ENCODE data around the gene ITFG1. TPM values are rescaled to one million over a fixed set of nuclear protein-coding genes. Genes with fewer than 3 reads are reported as not detected.

ITFG1 gene
- total and polyA plus RNA-seq, 3 donors from 2014 or later, result 94.7 to 130 (median 121) TPM

GRCh38 chr16:47236716-47237115, 224.1 kb downstream of the ITFG1 start:
- Histone ChIP-seq H3K36me3 (ENCODE audit: low read depth, missing control alignments) (no peaks in the 10 kb centered on the region), H3K27me3 (no peaks in the 10 kb centered on the region), H3K27ac (no peak overlapping the region), H3K4me3 (no peak overlapping the region), H3K9me3 (no peaks in the 10 kb centered on the region), H3K4me1 (no peaks in the 10 kb centered on the region)
- WGBS, 2 donors, result 81 to 88% methylated on average over 6 of the region's 6 CpGs
- TF ChIP-seq CTCF (IDR thresholded peaks at IDR 0.05) (no peak), POLR2A (IDR thresholded peaks at IDR 0.05) (no peak)
- intact Hi-C loops (cut with DNase I; ENCODE audit: low total_unique reads), result no loop called here
- DNase-seq, result no peak

GRCh38 chr16:47230296-47230695, 230.6 kb downstream of the ITFG1 start:
- Histone ChIP-seq H3K27ac (no peak overlapping the region), H3K4me3 (no peak overlapping the region), H3K9me3 (no peaks in the 10 kb centered on the region), H3K36me3 (ENCODE audit: low read depth, missing control alignments) (no peaks in the 10 kb centered on the region), H3K27me3 (no peaks in the 10 kb centered on the region), H3K4me1 (no peaks in the 10 kb centered on the region)
- no peak for DNase-seq
- intact Hi-C loops (cut with DNase I; ENCODE audit: low total_unique reads), result no loop called here
- 57 to 60% methylated on average over 6 of the region's 6 CpGs for WGBS, 2 donors
- TF ChIP-seq CTCF (IDR thresholded peaks at IDR 0.05) (no peak), POLR2A (IDR thresholded peaks at IDR 0.05) (no peak)

DNA sequence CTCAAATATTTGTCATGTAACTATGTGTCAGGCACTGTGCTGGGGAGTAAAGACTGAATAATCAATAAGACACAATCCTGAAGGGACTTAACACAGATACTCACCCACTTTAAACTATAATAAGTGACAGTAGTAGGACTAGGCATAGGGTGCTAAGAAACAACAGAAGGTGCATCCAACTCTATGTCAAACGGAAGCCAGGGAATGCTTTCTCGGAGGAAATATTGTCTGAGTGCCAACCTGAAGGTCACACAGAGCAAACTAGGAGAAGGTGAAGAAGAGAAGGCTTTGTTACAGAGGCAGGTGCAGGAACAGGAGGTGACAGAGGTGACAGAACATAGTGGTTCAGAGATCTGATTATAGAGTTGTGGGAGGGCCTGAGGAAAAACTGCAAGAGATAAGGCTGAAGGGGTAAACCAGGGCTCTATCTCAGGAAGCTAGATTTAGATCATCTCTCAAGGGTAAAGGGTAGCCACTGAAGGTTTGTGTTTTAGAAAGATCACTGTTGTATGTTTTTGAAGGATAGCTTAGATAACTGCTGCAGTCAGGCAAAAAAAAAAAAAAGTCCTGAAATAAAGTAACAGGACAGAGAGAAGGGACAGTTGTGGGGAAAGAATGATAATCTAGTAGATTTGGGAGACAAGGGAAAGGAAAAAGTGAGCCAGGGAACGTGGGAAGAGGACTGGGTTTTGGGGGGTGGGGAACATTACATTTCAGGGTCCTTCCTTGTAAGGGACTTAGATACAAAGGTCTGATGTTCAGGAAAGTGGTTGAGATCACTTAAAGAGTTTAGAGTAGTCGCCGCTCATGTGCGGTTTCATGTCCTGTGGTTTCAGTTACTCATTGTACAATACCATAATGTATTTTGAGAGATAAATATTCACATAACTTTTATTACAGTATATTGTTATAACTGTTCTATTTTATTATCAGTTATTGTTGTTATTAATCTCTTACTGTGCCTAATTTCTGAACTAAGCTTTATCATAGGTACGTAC, 231.5 kb downstream of the ITFG1 start:
- H3K9me3 ChIP-seq, result no peaks in the 10 kb centered on the region
- H3K4me3 ChIP-seq, result no peak overlapping the region
- TF ChIP-seq POLR2A (IDR thresholded peaks at IDR 0.05), result no peak
- TF ChIP-seq CTCF (IDR thresholded peaks at IDR 0.05), result no peak
- H3K36me3 ChIP-seq (ENCODE audit: low read depth, missing control alignments), result no peaks in the 10 kb centered on the region
- intact Hi-C loops (cut with DNase I; ENCODE audit: low total_unique reads), result no loop called here
- WGBS, 2 donors, result 71 to 73% methylated on average over 7 of the region's 7 CpGs
- DNase-seq, result no peak
- no peak overlapping the region for H3K27ac ChIP-seq
- no peaks in the 10 kb centered on the region for H3K4me1 ChIP-seq
- H3K27me3 ChIP-seq, result no peaks in the 10 kb centered on the region

GRCh38 chr16:47228241-47228640, 232.6 kb downstream of the ITFG1 start:
- TF ChIP-seq POLR2A (IDR thresholded peaks at IDR 0.05), result no peak
- TF ChIP-seq CTCF (IDR thresholded peaks at IDR 0.05), result no peak
- DNase-seq, result no peak
- WGBS, 2 donors, result 76 to 87% methylated on average over 7 of the region's 7 CpGs
- H3K4me1 ChIP-seq, result no peaks in the 10 kb centered on the region
- no peak overlapping the region for H3K27ac ChIP-seq
- no peak overlapping the region for H3K4me3 ChIP-seq
- H3K27me3 ChIP-seq, result no peaks in the 10 kb centered on the region
- intact Hi-C loops (cut with DNase I; ENCODE audit: low total_unique reads), result no loop called here
- no peaks in the 10 kb centered on the region for H3K9me3 ChIP-seq
- H3K36me3 ChIP-seq (ENCODE audit: low read depth, missing control alignments), result no peaks in the 10 kb centered on the region

Data from testis (tissue), 3 donors.